AG04449 (cell line): ENCODE measurements around the gene SERPINH1.

Experiments used
- CTCF ChIA-PET: fragments of 350-600 bp; formaldehyde crosslinking; extraction: SDS; loops from one replicate; lab custom pipeline; 2021; ENCODE audit warnings: antibody characterized with exemption; lab: Yijun Ruan, JAX
- POLR2A ChIA-PET: fragments of 400-600, 350-600 bp; formaldehyde crosslinking; extraction: SDS; loops from one replicate; lab custom pipeline; 2020; ENCODE audit warnings: antibody characterized with exemption, inconsistent platforms; lab: Yijun Ruan, JAX
- DNase-seq: peaks from one replicate; pipeline ENCODE4 v3.0.0-alpha.2; 2010; ENCODE audit warnings: low read depth, low spot score
- H3K4me3 ChIP-seq: 2 replicates; pipeline ENCODE4 v1.5.1; 2011; ENCODE audit warnings: low read depth, mild to moderate bottlenecking, control low read depth, low read length
- TF ChIP-seq, protein P1 (sequence below): IDR thresholded peaks from one replicate; pipeline ENCODE4 v1.5.1; 2011; ENCODE audit warnings: mild to moderate bottlenecking, moderate library complexity, low read length, control low read depth, inconsistent platforms; ENCODE audit not compliant: insufficient read depth; ENCODE audit errors: missing control alignments

The SERPINH1 gene

DNA sequence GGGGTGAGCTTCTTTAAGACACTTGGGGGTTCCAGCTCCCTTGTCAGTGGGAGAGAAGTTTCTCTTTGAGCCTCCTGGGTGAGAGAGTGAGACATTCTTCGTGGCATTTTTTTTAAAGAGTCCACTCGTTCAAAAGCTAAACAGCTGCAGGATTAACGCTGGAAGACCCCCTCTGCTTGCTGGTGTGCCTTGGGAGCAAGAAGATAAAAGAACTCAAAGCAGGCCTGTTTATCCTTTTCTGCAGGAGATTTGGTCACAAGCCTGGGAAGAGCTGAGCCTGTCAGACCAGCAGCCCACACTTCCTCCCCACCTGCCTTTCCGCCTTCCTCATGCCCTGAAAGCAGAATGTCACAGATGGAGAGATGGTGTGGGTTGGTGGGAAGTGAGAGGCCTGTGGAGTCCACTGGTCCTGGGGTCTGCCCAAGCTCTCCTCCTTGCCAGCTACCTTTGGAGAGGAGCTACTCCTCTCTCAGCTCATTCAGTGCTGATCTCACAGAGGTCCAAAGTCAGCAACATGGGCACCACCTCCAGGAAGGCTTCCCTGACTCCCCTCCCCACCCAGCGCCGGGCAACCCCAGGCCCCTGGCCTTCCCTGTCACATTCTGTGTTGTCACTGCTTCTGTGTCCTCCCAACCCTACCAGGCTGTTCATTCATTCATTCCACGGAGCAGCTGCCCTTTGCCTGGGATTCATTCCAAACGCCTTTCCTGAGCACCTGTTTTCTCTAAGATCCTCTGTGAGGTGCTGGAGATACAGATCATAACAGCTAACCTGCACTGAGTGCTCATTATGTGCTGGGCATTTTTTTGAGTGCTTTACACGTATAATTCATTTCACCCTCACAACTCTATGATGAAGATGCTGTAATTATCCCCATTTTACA is 43.0 kb upstream of the SERPINH1 start:
- TF ChIP-seq, protein P1, sequence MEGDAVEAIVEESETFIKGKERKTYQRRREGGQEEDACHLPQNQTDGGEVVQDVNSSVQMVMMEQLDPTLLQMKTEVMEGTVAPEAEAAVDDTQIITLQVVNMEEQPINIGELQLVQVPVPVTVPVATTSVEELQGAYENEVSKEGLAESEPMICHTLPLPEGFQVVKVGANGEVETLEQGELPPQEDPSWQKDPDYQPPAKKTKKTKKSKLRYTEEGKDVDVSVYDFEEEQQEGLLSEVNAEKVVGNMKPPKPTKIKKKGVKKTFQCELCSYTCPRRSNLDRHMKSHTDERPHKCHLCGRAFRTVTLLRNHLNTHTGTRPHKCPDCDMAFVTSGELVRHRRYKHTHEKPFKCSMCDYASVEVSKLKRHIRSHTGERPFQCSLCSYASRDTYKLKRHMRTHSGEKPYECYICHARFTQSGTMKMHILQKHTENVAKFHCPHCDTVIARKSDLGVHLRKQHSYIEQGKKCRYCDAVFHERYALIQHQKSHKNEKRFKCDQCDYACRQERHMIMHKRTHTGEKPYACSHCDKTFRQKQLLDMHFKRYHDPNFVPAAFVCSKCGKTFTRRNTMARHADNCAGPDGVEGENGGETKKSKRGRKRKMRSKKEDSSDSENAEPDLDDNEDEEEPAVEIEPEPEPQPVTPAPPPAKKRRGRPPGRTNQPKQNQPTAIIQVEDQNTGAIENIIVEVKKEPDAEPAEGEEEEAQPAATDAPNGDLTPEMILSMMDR = no peak
- ChIA-PET POLR2A (interaction anchor here (0.6 kb wide), 1 partner anchor 114 kb away, joined by 3 read pairs; no protein-coding TSS in a partner anchor), CTCF (interaction anchor here (1.4 to 22.5 kb wide), 4 partner anchors 13 to 76 kb away, joined by 3 to 658 read pairs (median 40); no protein-coding TSS in a partner anchor)
- DNase-seq = no peak
- no peak overlapping the region for H3K4me3 ChIP-seq

DNA sequence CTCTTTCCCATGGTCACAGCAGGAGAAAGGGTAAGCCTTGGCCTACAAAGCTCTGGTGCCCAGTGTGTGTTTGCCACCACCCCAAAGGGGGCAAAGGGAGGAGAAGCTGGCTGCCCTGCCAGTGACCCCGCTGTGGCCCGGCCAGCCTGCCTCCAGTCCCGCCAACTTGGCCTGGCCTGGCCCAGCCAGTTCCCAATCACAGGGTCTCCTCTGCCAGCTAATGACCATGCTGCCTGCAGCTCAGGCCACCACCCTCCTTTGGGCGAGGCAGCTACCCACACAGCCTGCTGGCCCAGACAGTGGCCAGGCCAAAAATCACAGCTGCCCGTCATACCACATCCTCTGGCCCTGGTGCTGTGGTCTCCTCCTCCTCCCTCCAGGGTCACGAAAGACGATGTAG is 41.4 kb upstream of the SERPINH1 start:
- TF ChIP-seq, protein P1 = no peak
- no peak overlapping the region for H3K4me3 ChIP-seq
- ChIA-PET POLR2A (interaction anchor here (0.5 to 0.8 kb wide), 3 partner anchors 13 to 34 kb away, joined by 3 to 4 read pairs (median 3); no protein-coding TSS in a partner anchor), CTCF (interaction anchor here (0.6 to 22.5 kb wide), 6 partner anchors 10 to 132 kb away, joined by 3 to 658 read pairs (median 12); no protein-coding TSS in a partner anchor)
- no peak for DNase-seq

DNA sequence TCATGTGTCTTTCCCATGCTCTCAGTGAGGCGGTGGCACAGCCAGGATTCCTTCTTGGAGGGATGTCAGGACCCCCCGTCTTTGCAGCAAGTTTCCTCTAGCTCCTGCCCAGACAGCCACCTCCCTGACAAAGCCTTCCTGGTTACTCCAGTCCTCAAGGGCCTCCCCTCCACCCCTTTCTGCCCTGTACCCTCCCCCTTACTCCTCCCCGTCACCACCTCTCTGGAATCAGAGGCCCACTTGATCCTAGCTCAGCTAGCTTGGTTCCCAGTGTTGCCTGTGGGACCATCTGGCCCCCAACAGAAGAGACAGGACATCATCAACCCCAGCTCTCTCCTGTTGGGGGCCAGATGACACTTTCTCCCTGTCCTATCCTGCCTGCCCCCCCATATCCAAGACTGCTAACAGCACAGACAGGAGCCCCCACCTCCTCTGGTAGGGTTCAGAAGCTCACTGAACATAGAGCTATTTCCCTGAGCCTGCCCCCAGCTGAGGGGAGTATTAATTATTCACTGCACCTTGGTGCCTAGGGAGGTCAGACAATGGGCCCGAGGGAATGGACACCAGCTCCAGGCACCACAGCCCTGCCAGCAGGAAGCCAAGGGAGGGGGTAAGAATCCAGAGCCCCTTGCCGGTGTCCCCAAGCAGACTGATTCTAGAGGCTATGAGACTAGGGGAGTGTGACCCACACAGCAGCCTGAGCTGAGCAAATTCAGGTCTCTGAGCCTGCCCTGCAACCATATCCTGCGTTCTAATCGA is 39.6 kb upstream of the SERPINH1 start:
- no peak overlapping the region for H3K4me3 ChIP-seq
- DNase-seq = no peak
- CTCF ChIA-PET = interaction anchor here (0.9 to 22.5 kb wide), 10 partner anchors 9 to 242 kb away, joined by 3 to 658 read pairs (median 10); no protein-coding TSS in a partner anchor
- POLR2A ChIA-PET = interaction anchor here (1.1 kb wide), 1 partner anchor 94 kb away, joined by 3 read pairs; no protein-coding TSS in a partner anchor
- TF ChIP-seq, protein P1 = no peak

GRCh38 chr11:75523189-75523588 is 38.9 kb upstream of the SERPINH1 start:
- CTCF ChIA-PET = interaction anchor here (1.0 to 22.5 kb wide), 8 partner anchors 8 to 135 kb away, joined by 3 to 658 read pairs (median 12); no protein-coding TSS in a partner anchor
- DNase-seq = no peak
- H3K4me3 ChIP-seq = no peak overlapping the region
- TF ChIP-seq, protein P1 = no peak
- POLR2A ChIA-PET = interaction anchor here (1.1 kb wide), 1 partner anchor 95 kb away, joined by 3 read pairs; no protein-coding TSS in a partner anchor

GRCh38 chr11:75523811-75524664 is 38.0 kb upstream of the SERPINH1 start:
- TF ChIP-seq, protein P1 = no peak
- ChIA-PET POLR2A (interaction anchor here (2.1 kb wide), 1 partner anchor 30 kb away, joined by 6 read pairs; no protein-coding TSS in a partner anchor), CTCF (interaction anchor here (0.6 to 22.5 kb wide), 16 partner anchors 8 to 136 kb away, joined by 3 to 658 read pairs (median 10); no protein-coding TSS in a partner anchor)
- peak overlapping the region; percentile 80 for H3K4me3 ChIP-seq
- no peak for DNase-seq
